GM21447 (cell line): ENCODE data around the gene CNTNAP2.

Experiments
- ATAC-seq: cut with Tn5 transposase; IDR thresholded peaks from one replicate; pipeline ENCODE4 v1.9.1; 2021; ENCODE audit not compliant: unreplicated experiment

The CNTNAP2 gene

GRCh38 chr7:146661435-146661834, 544.8 kb downstream of the CNTNAP2 start:
- ATAC-seq: no peak

DNA sequence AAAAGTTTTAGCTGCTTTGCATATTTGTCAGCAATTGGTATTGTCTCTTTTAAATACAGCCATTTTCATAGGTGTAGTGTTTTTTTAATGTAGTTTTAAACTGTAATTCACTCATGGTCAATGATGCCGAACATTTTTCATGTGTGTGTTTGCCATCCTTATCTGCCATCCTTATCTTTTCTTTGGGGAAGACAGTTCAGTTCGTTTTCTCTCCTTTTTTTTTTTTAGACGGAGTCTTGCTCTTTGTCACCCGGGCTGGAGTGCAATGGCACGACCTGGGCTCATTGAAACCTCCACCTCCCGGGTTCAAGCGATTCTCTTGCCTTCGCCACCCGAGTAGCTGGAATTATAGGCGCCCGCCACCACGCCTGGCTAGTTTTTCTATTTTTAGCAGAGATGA, 545.3 kb downstream of the CNTNAP2 start:
- no peak for ATAC-seq

DNA sequence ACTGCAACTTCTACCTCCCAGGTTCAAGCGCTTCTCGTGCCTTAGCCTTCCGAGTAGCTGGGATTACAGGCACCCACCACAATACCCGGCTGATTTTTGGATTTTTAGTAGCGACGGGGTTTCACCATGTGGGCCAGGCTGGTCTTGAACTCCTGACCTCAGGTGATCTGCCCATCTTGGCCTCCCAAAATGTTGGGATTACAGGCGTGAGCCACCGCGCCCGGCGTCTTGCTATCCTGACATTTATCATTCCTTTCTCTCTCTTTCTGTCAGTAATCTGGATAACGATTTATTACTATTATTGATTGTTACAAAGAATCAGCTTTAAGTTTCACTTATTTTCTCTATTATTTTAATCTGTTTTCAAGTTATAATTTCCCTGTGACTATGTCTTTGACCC, 548.4 kb downstream of the CNTNAP2 start:
- ATAC-seq: no peak

DNA sequence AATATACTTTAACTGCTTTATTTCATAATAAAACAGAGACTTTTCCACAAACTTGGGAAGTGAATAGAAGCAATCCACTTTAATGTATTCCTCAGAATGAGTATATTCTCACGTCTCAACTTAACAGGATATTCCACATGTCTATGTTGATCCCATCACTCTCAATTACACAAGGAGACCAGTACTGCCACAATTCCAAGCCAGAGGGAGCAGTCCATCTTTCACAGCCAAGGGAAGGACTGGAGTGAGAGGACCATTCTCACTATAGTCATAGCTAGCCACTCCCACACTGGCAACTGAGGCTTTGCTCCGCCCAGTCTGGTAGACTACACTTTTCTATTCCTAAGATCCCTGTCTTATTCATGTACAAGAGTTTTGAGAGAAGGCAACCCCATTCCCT, 553.9 kb downstream of the CNTNAP2 start:
- no peak for ATAC-seq

GRCh38 chr7:146681487-146681886, 564.9 kb downstream of the CNTNAP2 start:
- no peak for ATAC-seq

DNA sequence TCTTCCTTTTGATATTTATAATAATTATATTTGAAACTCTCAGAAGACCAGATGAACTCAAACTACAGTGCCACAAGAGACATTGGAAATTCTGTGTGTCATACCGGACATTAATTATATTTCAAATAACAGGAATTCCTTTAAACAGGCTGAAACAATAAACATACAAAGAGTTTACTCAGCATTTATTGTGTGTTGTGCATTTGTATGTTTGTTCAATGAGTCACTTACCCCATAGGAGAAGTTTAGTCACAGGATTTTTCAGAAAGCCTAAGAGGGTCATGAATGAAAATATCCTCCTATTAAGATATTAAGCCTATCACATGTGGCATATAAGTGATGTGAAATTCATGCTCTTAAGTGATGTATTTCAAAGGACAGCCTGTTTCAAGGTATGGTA, 566.8 kb downstream of the CNTNAP2 start:
- ATAC-seq: no peak

- ATAC-seq: no peak
These were observed 574.4 kb downstream of the CNTNAP2 start for GRCh38 chr7:146690987-146691386.

DNA sequence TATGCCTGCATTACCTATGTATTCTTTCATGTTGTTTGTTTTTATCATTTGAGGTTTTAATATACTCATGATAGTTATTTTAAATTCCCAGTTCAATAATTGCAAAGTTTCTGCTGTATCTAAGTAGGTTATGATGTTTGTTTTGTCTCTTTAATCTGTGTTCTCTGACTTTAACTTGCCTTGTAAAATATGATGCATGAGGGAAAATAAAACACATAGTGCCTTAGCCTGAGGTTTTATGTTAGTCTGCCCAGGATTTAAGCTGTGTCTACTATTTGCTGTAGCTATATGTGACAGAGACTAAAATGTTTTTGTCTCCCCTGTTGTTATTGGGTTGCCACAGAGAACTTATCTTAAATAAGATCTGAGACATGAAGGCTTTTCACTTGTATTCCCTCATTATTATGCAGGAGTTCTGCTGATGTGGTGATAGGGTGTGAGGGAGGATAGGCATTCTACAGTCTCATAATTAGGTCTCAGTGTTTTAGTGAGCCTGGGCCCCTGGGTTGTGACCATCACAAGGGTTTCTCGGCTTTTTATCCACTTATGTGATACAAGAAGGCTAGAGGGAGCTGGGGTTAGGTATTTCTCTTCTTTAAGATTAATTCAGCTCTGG, 582.5 kb downstream of the CNTNAP2 start:
- ATAC-seq: no peak

- no peak for ATAC-seq
These were observed 583.5 kb downstream of the CNTNAP2 start for GRCh38 chr7:146700015-146700560.

- no peak for ATAC-seq
These were observed 584.6 kb downstream of the CNTNAP2 start for GRCh38 chr7:146701166-146701565.

DNA sequence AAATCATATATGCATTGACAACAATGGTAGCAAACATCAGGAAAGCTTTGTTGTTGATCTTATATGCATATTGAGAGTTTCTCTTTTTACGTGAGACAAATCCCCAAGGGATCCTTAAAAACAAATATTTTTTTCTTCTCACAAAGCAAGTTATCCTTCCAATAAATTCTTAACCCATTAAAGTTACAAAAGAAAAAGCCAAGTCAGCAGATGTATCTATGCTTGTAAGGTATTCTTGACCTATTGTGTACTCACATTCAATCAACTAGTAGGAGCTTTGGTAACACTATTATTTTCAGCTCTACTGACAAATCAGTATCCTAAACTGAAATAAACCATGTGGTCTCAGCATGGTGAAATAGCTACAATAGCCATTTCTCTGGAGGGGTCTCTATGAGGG, 586.3 kb downstream of the CNTNAP2 start:
- no peak for ATAC-seq

- no peak for ATAC-seq
These were observed 592.9 kb downstream of the CNTNAP2 start for GRCh38 chr7:146709451-146710027.

DNA sequence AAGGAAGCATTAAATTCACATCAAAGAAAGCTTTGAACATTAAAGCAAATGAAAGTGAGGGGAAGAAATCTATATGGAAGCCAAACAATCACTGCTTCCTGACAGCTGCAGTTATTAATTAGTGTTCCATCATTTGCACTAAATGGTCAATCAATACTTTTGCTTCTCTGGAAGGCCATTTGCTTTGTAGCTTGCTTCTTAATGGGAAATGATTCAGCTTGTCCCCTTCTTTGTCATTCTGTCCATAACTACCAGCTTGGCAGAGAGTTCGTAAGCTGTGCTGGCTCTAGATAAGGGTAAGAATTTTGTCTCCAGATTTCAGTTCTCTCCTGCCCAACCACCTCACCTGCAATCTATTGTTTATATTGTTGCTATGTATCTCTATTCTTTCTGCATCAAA, 596.6 kb downstream of the CNTNAP2 start:
- ATAC-seq: no peak

DNA sequence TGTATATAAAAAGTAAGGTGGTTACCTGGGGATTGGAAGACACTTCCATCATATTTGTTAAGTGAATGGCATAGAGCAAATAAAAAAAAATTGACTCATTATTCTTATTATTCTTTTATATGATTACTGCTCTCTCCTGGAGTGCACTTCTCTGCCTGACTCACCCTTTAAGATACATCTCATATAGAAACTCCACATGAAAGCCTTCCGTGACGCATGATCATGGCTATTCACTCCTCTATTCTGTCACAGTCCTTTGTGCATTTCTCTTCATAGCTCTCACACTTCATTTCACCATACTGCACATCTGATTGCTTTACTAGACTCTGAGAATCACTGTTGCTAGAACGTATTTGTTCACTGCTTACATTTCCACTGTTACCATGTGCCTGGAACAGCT, 597.3 kb downstream of the CNTNAP2 start:
- ATAC-seq: no peak

DNA sequence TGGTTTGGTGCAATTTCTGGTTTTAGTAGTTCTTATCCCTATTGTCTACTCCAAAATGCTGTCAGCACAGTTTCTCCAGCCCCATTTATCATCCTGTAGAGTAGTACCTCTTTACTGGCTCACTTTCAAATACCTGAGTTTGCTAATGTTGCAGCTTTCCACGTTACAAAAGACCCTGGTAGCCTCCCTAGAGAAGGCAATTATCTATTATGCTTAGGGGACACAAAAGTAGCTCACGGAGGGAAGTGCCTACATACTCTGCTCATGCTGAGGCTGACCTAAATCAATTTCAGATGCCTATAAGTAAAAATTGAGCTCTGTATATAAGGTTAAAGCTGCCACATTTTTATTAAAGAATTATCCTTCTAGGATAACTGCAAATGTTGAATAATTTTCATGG, 603.6 kb downstream of the CNTNAP2 start:
- no peak for ATAC-seq

DNA sequence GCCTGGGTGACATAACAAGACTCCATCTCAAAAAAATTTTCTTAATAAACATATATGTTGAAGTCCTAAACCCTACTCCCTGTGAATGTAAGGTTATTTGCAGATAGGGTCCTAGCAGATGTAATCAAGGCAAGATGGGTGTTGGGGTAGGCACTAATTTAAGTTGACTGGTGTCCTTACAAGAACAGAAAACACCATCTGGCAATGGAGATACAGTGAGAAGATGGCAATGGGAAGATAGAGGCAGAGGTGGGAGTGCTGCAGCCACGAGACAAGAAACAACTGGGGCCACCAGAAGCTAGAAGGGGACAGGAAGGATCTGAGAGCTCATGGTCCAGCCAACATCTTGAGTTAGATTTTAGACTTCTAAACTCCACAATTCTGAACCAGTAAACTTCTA, 606.4 kb downstream of the CNTNAP2 start:
- no peak for ATAC-seq

DNA sequence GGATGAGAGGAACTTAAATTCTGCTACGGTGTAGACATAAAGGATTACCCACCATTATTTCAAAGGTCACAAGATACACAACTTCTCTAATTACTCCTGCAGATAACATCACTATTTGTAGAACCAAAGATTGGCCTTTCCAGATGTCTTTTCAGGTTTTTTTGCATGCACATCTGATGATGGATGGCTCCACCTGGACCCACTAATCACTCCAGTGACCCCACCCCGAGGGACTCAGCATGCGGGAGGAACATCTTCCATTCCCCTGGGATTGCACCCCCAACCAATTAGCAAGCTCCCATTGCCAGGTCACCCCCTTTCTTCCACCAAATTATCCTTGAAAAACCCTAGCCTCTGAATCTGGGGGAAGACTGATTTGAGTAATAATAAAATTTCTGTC, 608.9 kb downstream of the CNTNAP2 start:
- ATAC-seq: no peak

DNA sequence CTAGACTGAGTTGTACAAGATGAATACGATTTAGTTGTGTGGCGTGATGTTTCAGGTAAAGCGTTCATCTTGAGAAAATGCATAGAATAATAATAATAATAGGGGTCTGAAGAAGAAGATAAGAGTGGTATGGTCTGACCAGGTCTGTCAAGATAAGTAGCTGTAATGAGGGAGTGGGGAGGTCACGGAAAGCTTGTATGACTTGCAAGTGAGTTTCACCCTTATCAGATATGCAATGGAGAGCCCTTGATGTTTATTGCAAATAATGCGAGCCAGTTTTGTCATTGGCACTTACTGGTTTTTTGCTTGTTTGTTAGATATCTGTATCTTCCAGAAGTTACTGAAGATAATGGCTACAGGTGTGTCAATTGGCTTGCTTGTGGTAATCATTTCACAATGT, 611.5 kb downstream of the CNTNAP2 start:
- no peak for ATAC-seq

DNA sequence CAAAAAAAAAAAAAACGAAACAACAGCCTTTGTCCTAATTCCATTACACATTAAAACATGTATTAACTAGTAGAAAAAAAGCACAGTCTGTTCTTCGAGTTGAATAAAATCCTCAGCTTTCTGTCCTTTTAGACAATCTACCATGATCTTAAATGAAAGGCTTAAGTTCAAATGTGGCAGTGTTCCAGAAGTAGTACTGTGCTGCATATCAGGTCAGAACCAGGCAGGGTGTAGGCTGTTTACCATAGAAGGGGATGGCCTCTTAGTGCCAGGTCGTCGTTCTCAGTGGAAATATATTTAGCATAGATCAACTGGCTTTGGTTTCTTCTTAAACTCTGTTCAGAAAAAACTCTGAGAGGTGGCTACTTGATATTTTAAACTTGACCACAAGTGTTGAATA, 612.0 kb downstream of the CNTNAP2 start:
- ATAC-seq: no peak

GRCh38 chr7:146731185-146731584, 614.6 kb downstream of the CNTNAP2 start:
- ATAC-seq: no peak

DNA sequence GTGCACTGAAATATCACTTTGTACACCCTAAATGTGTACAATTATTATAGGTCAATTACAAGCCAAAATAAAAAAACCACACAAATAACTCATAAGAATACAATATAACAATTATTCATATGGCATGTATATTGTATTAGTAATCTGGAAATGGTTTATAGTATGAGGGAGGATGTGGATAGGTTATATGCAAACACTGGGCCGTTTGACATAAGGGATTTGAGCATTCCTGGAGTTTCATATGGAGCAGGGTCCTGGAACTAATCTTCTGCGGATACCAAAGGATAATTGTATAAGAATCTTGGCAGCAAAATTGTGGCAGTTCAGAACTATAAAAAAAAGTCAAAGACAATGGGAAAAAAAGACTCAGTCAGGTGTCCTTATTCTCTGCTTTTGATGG, 619.4 kb downstream of the CNTNAP2 start:
- no peak for ATAC-seq

DNA sequence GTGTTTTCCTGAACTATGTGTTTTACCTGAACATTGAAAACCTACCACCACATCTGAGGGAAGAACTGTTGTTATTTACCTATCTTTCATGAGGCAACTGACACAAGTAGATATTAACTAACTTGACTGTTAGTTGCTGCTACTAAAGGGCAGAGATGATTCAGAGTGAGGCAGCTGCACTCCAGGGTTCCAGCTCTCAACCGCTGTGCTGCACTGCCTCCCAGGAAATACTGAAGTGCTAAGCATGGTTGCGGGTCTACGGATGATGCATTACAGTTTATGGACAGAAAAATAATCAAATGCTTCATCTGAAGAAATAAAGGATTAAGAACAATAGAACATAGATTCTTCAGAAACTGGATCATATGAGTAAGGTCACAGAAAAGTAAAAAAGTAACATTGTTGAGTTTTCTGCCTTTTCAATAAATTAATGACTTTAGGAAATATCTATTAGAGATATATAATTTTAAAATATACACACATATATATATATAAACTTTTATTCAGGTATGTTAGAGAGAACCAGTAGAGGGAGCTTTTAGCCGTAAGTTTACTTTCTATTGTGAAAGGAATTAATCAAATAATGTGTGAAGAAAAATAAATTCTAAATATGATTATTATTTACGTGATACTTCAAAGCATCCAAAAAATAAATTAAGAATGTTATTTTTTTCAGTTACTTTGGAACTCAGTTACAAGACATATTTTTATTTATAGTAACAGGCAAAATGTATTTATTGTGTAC, 620.0 kb downstream of the CNTNAP2 start:
- no peak for ATAC-seq
